GM23338 (cell line): ENCODE results near the gene EIF2B5. TPM values are rescaled to one million over a fixed set of nuclear protein-coding genes. Genes with fewer than 3 reads are reported as not detected.

ENCODE experiments used
- ATAC-seq: fragments of 200-7000 bp; cut with Tn5 transposase; 3 replicates; pipeline ENCODE4 v1.9.1; 2020
- DNase-seq: peaks from one replicate; pipeline ENCODE4 v3.0.0-alpha.2; 2015; ENCODE audit warnings: low spot score
- H2AFZ ChIP-seq: fragments of 200-600 bp; sonication (generic); 2 replicates; pipeline ENCODE4 v1.8.0; 2016; ENCODE audit warnings: antibody characterized with exemption, mild to moderate bottlenecking, moderate library complexity
- H3F3A ChIP-seq: fragments of 200-600 bp; sonication (generic); replicated peaks from 2 replicates; pipeline ENCODE4 v1.8.0; 2017; ENCODE audit warnings: antibody characterized with exemption, mixed run types, low read depth
- H3K27ac ChIP-seq: fragments of 200-600 bp; sonication (generic); 2 replicates; pipeline ENCODE4 v1.6.1; 2016; ENCODE audit warnings: low read depth
- H3K27me3 ChIP-seq: fragments of 200-600 bp; sonication (generic); 2 replicates; pipeline ENCODE4 v1.8.0; 2016; ENCODE audit warnings: mild to moderate bottlenecking, mixed run types, moderate library complexity; ENCODE audit not compliant: insufficient read depth
- H3K36me3 ChIP-seq: fragments of 200-600 bp; sonication (generic); 2 replicates; pipeline ENCODE4 v1.8.0; 2016; ENCODE audit warnings: mild to moderate bottlenecking; ENCODE audit not compliant: insufficient read depth
- H3K4me1 ChIP-seq: fragments of 200-600 bp; sonication (generic); 2 replicates; pipeline ENCODE4 v1.8.0; 2016; ENCODE audit warnings: mild to moderate bottlenecking, moderate library complexity; ENCODE audit not compliant: insufficient read depth
- H3K4me2 ChIP-seq: fragments of 200-600 bp; sonication (generic); 2 replicates; pipeline ENCODE4 v1.7.1; 2017; ENCODE audit warnings: mixed run types
- H3K4me3 ChIP-seq: fragments of 200-600 bp; sonication (generic); 2 replicates; pipeline ENCODE4 v1.6.1; 2016; ENCODE audit warnings: mixed run types
- H3K79me2 ChIP-seq: fragments of 200-600 bp; sonication (generic); replicated peaks from 2 replicates; pipeline ENCODE4 v1.8.0; 2017; ENCODE audit warnings: mild to moderate bottlenecking; ENCODE audit not compliant: insufficient read depth
- H3K9me2 ChIP-seq: fragments of 200-600 bp; sonication (generic); 2 replicates; pipeline ENCODE4 v1.8.0; 2017; ENCODE audit not compliant: insufficient read depth
- H4K20me1 ChIP-seq: fragments of 200-600 bp; sonication (generic); replicated peaks from 2 replicates; pipeline ENCODE4 v1.8.0; 2017; ENCODE audit warnings: mild to moderate bottlenecking; ENCODE audit not compliant: insufficient read depth
- H3K27ac Mint-ChIP-seq: 2 replicates; pipeline ENCODE4 v1.8.0; 2020; ENCODE audit warnings: inconsistent platforms, mild to moderate bottlenecking, moderate library complexity, mixed read lengths
- H3K27me3 Mint-ChIP-seq: 3 replicates; pipeline ENCODE4 v1.8.0; 2022; ENCODE audit warnings: low read depth, mild to moderate bottlenecking, moderate library complexity, mixed read lengths, inconsistent platforms; ENCODE audit not compliant: insufficient read depth, poor library complexity
- H3K36me3 Mint-ChIP-seq: 3 replicates; pipeline ENCODE4 v1.8.0; 2021; ENCODE audit warnings: low read depth, mild to moderate bottlenecking, inconsistent platforms, moderate library complexity, mixed read lengths
- H3K4me1 Mint-ChIP-seq: 3 replicates; pipeline ENCODE4 v1.8.0; 2020; ENCODE audit warnings: mild to moderate bottlenecking, inconsistent platforms, mixed read lengths
- H3K4me3 Mint-ChIP-seq: 3 replicates; pipeline ENCODE4 v1.8.0; 2021; ENCODE audit warnings: moderate library complexity, mild to moderate bottlenecking, inconsistent platforms, mixed read lengths
- H3K9me3 Mint-ChIP-seq: 3 replicates; pipeline ENCODE4 v1.8.0; 2020; ENCODE audit warnings: moderate library complexity, mild to moderate bottlenecking, inconsistent platforms, mixed read lengths
- CREB1 ChIP-seq: fragments of 250-450 bp; sonication (Bioruptor Pico); IDR thresholded peaks from 2 replicates; pipeline ENCODE4 v1.5.0; 2020; ENCODE audit warnings: low read depth, mild to moderate bottlenecking, moderate library complexity
- EZH2 ChIP-seq: fragments of 200-600 bp; sonication (generic); IDR thresholded peaks from one replicate; pipeline ENCODE4 v1.8.0; 2017; ENCODE audit warnings: antibody characterized with exemption, mild to moderate bottlenecking, low read depth; ENCODE audit not compliant: unreplicated experiment
- EZH2phosphoT487 ChIP-seq: fragments of 200-600 bp; sonication (generic); IDR thresholded peaks from one replicate; pipeline ENCODE4 v1.8.1; 2018; ENCODE audit warnings: antibody characterized with exemption; ENCODE audit not compliant: unreplicated experiment
- JUNB ChIP-seq: IDR thresholded peaks from one replicate; pipeline ENCODE4 v1.6.1; 2016; ENCODE audit warnings: antibody characterized with exemption; ENCODE audit not compliant: unreplicated experiment
- NANOG ChIP-seq: IDR thresholded peaks from 2 replicates; pipeline ENCODE4 v1.6.1; 2016; ENCODE audit warnings: antibody characterized with exemption, borderline replicate concordance
- POLR2AphosphoS5 ChIP-seq: IDR thresholded peaks from 2 replicates; pipeline ENCODE4 v1.6.1; 2016; ENCODE audit warnings: antibody characterized with exemption, low read depth
- STAT1 ChIP-seq: IDR thresholded peaks from one replicate; pipeline ENCODE4 v1.6.1; 2016; ENCODE audit warnings: antibody characterized with exemption; ENCODE audit not compliant: unreplicated experiment
- ZNF114 ChIP-seq: fragments of 250-450 bp; sonication (Bioruptor Pico); IDR thresholded peaks from 2 replicates; pipeline ENCODE4 v1.5.0; 2020; ENCODE audit warnings: mild to moderate bottlenecking, moderate library complexity
- ZNF331 ChIP-seq: fragments of 250-450 bp; sonication (Bioruptor Pico); IDR thresholded peaks from 2 replicates; pipeline ENCODE4 v1.5.0; 2020; ENCODE audit warnings: low read depth, mild to moderate bottlenecking, moderate library complexity
- polyA plus RNA-seq: library from polyadenylated mRNA; unstranded; fragments of >200 nt; fragmentation: Nextera tagmentation; extraction: Ambion mirVana; gene quantifications from 2 replicates; pipeline ENCODE4 v1.2.1, GENCODE V29; 2016
- total RNA-seq: library from RNA; depleted of rRNA; stranded (reverse); fragments of >200 nt; shearing (Covaris generic); gene quantifications from 2 replicates; pipeline ENCODE4 v1.2.3, GENCODE V29; 2014
- TF ChIP-seq, protein P1 (sequence below), 2 experiments: fragments of 200-600 bp in 1 of 2; sonication (generic) in 1 of 2; conservative IDR thresholded peaks; 2 replicates each; pipeline versions ENCODE4 v1.5.1 to v1.6.1; 2016 to 2017; ENCODE audit warnings: antibody characterized with exemption in 2 of 2, low read depth in 2 of 2, mild to moderate bottlenecking in 2 of 2, moderate library complexity in 1 of 2
- TF ChIP-seq, protein P2 (sequence below): IDR thresholded peaks from one replicate; pipeline ENCODE4 v1.6.1; 2018; ENCODE audit warnings: antibody characterized with exemption; ENCODE audit not compliant: unreplicated experiment
- TF ChIP-seq, protein P3 (sequence below): IDR thresholded peaks from 2 replicates; pipeline ENCODE4 v1.6.1; 2016; ENCODE audit warnings: antibody characterized with exemption
- TF ChIP-seq, protein P4 (sequence below): fragments of 250-450 bp; sonication (Bioruptor Pico); IDR thresholded peaks from 2 replicates; pipeline ENCODE4 v1.5.0; 2020; ENCODE audit warnings: mild to moderate bottlenecking, moderate library complexity

The EIF2B5 gene
- total and polyA plus RNA-seq, 2 experiments from 2014 or later = 26.4 to 43.3 TPM

DNA sequence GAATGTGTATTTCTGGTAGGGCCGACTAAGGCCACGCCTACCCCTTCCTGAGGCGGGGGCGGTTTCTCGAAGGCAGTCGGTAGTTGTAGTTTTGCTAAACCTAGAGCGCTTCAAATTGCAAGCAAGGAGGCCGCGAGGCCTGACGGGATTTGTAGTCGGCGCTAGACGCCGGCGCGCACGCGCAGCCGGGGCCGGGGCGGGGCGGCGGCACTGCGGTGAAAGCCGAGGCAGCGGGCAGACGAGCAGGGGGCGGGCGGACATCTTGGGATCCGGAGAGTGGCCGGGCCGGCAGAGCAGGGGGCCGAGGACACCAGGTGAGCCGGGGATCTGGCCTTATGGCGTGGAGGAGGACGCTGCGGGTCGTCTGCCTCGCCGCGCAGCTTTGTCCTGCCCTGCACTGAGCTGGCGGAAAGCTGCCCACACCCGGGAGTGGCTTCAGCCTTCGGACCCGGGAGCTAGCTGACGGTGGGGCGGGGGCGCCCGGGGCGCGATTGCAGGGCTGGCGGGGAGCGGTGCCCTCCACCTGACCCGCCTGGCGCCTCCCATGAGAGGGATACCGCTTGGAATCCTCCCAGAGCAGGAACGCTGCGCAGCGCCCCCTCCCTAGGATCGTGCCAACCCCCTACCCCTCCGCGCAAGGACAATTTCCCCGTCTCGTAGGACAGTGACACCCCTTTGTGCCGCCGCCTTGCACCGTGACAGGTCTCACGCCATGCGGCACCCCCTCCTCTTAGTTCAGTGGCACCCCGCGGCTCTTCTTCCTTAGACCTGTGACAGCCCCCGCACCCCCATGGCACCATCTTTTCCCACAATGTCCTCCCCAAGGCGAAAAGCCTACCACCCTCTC, 39.7 kb downstream of the EIF2B5 start, which contains the start of gene AP2M1:
AP2M1 (plus strand) TSS at position 210 of the 847 bp plus-strand sequence. CDS start 2,139 bp downstream, outside the sequence.
- Histone ChIP-seq H3K36me3 (peaks cover 3% of the 10 kb centered on the region; the same call in 1 of the 2 replicates), H2AFZ (no peak within 1 kb of the TSS), H3K9me2 (no peaks in the 10 kb centered on the region), H3K4me3 (peak within 1 kb of the TSS; percentile 92), H3K79me2 (peaks cover 37% of the 10 kb centered on the region), H3F3A (0 out of 2 replicates have a peak, but pooled peaks cover 4% of the 10 kb centered on the region), H4K20me1 (peaks cover 4% of the 10 kb centered on the region; the same call in 1 of the 2 replicates), H3K4me2 (peak within 1 kb of the TSS; percentile 97), H3K27me3 (no peaks in the 10 kb centered on the region), H3K27ac (peak within 1 kb of the TSS; percentile 97), H3K4me1 (peaks cover 15% of the 10 kb centered on the region)
- peak; percentile 65 for ATAC-seq
- TF ChIP-seq ZNF331 (CRISPR knock-in tag) = no peak
- TF ChIP-seq, protein P1, sequence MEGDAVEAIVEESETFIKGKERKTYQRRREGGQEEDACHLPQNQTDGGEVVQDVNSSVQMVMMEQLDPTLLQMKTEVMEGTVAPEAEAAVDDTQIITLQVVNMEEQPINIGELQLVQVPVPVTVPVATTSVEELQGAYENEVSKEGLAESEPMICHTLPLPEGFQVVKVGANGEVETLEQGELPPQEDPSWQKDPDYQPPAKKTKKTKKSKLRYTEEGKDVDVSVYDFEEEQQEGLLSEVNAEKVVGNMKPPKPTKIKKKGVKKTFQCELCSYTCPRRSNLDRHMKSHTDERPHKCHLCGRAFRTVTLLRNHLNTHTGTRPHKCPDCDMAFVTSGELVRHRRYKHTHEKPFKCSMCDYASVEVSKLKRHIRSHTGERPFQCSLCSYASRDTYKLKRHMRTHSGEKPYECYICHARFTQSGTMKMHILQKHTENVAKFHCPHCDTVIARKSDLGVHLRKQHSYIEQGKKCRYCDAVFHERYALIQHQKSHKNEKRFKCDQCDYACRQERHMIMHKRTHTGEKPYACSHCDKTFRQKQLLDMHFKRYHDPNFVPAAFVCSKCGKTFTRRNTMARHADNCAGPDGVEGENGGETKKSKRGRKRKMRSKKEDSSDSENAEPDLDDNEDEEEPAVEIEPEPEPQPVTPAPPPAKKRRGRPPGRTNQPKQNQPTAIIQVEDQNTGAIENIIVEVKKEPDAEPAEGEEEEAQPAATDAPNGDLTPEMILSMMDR (conservative IDR thresholded peaks at IDR 0.05; ENCODE audit: low read depth in 2 of 2) = no peak; a peak in 1 of 4 replicates
- TF ChIP-seq STAT1 = no peak
- TF ChIP-seq, protein P2, sequence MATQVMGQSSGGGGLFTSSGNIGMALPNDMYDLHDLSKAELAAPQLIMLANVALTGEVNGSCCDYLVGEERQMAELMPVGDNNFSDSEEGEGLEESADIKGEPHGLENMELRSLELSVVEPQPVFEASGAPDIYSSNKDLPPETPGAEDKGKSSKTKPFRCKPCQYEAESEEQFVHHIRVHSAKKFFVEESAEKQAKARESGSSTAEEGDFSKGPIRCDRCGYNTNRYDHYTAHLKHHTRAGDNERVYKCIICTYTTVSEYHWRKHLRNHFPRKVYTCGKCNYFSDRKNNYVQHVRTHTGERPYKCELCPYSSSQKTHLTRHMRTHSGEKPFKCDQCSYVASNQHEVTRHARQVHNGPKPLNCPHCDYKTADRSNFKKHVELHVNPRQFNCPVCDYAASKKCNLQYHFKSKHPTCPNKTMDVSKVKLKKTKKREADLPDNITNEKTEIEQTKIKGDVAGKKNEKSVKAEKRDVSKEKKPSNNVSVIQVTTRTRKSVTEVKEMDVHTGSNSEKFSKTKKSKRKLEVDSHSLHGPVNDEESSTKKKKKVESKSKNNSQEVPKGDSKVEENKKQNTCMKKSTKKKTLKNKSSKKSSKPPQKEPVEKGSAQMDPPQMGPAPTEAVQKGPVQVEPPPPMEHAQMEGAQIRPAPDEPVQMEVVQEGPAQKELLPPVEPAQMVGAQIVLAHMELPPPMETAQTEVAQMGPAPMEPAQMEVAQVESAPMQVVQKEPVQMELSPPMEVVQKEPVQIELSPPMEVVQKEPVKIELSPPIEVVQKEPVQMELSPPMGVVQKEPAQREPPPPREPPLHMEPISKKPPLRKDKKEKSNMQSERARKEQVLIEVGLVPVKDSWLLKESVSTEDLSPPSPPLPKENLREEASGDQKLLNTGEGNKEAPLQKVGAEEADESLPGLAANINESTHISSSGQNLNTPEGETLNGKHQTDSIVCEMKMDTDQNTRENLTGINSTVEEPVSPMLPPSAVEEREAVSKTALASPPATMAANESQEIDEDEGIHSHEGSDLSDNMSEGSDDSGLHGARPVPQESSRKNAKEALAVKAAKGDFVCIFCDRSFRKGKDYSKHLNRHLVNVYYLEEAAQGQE = no peak
- no peak for TF ChIP-seq NANOG
- no peak for TF ChIP-seq EZH2phosphoT487
- TF ChIP-seq, protein P3, sequence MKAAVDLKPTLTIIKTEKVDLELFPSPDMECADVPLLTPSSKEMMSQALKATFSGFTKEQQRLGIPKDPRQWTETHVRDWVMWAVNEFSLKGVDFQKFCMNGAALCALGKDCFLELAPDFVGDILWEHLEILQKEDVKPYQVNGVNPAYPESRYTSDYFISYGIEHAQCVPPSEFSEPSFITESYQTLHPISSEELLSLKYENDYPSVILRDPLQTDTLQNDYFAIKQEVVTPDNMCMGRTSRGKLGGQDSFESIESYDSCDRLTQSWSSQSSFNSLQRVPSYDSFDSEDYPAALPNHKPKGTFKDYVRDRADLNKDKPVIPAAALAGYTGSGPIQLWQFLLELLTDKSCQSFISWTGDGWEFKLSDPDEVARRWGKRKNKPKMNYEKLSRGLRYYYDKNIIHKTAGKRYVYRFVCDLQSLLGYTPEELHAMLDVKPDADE = peak; percentile 98
- TF ChIP-seq POLR2AphosphoS5 = peak; percentile 84
- TF ChIP-seq ZNF114 (CRISPR knock-in tag) = no peak
- TF ChIP-seq JUNB = no peak
- TF ChIP-seq, protein P4, sequence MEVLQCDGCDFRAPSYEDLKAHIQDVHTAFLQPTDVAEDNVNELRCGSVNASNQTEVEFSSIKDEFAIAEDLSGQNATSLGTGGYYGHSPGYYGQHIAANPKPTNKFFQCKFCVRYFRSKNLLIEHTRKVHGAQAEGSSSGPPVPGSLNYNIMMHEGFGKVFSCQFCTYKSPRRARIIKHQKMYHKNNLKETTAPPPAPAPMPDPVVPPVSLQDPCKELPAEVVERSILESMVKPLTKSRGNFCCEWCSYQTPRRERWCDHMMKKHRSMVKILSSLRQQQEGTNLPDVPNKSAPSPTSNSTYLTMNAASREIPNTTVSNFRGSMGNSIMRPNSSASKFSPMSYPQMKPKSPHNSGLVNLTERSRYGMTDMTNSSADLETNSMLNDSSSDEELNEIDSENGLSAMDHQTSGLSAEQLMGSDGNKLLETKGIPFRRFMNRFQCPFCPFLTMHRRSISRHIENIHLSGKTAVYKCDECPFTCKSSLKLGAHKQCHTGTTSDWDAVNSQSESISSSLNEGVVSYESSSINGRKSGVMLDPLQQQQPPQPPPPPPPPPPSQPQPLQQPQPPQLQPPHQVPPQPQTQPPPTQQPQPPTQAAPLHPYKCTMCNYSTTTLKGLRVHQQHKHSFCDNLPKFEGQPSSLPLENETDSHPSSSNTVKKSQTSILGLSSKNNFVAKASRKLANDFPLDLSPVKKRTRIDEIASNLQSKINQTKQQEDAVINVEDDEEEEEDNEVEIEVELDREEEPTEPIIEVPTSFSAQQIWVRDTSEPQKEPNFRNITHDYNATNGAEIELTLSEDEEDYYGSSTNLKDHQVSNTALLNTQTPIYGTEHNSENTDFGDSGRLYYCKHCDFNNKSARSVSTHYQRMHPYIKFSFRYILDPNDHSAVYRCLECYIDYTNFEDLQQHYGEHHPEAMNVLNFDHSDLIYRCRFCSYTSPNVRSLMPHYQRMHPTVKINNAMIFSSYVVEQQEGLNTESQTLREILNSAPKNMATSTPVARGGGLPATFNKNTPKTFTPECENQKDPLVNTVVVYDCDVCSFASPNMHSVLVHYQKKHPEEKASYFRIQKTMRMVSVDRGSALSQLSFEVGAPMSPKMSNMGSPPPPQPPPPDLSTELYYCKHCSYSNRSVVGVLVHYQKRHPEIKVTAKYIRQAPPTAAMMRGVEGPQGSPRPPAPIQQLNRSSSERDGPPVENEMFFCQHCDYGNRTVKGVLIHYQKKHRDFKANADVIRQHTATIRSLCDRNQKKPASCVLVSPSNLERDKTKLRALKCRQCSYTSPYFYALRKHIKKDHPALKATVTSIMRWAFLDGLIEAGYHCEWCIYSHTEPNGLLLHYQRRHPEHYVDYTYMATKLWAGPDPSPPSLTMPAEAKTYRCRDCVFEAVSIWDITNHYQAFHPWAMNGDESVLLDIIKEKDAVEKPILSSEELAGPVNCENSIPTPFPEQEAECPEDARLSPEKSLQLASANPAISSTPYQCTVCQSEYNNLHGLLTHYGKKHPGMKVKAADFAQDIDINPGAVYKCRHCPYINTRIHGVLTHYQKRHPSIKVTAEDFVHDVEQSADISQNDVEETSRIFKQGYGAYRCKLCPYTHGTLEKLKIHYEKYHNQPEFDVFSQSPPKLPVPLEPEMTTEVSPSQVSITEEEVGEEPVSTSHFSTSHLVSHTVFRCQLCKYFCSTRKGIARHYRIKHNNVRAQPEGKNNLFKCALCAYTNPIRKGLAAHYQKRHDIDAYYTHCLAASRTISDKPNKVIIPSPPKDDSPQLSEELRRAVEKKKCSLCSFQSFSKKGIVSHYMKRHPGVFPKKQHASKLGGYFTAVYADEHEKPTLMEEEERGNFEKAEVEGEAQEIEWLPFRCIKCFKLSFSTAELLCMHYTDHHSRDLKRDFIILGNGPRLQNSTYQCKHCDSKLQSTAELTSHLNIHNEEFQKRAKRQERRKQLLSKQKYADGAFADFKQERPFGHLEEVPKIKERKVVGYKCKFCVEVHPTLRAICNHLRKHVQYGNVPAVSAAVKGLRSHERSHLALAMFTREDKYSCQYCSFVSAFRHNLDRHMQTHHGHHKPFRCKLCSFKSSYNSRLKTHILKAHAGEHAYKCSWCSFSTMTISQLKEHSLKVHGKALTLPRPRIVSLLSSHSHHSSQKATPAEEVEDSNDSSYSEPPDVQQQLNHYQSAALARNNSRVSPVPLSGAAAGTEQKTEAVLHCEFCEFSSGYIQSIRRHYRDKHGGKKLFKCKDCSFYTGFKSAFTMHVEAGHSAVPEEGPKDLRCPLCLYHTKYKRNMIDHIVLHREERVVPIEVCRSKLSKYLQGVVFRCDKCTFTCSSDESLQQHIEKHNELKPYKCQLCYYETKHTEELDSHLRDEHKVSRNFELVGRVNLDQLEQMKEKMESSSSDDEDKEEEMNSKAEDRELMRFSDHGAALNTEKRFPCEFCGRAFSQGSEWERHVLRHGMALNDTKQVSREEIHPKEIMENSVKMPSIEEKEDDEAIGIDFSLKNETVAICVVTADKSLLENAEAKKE (CRISPR knock-in tag) = no peak
- peak; percentile 53; the same call in 1 of the 2 replicates for TF ChIP-seq CREB1 (CRISPR knock-in tag)
- TF ChIP-seq EZH2 = no peak
- Mint-ChIP-seq H3K4me1 (peaks cover 38% of the 10 kb centered on the region), H3K27ac (peak within 1 kb of the TSS; percentile 99), H3K27me3 (peaks cover 5% of the 10 kb centered on the region), H3K36me3 (peaks cover 46% of the 10 kb centered on the region), H3K9me3 (no peaks in the 10 kb centered on the region), H3K4me3 (peak within 1 kb of the TSS; percentile 98)
- DNase-seq = peak; percentile 99
